GM21825 (cell line): Measurements from ENCODE around the gene MEIS1.

ENCODE experiments used
- ATAC-seq: cut with Tn5 transposase; IDR thresholded peaks from one replicate; pipeline ENCODE4 v1.9.1; 2021; ENCODE audit warnings: mild to moderate bottlenecking, moderate library complexity; ENCODE audit not compliant: unreplicated experiment

The MEIS1 gene

DNA sequence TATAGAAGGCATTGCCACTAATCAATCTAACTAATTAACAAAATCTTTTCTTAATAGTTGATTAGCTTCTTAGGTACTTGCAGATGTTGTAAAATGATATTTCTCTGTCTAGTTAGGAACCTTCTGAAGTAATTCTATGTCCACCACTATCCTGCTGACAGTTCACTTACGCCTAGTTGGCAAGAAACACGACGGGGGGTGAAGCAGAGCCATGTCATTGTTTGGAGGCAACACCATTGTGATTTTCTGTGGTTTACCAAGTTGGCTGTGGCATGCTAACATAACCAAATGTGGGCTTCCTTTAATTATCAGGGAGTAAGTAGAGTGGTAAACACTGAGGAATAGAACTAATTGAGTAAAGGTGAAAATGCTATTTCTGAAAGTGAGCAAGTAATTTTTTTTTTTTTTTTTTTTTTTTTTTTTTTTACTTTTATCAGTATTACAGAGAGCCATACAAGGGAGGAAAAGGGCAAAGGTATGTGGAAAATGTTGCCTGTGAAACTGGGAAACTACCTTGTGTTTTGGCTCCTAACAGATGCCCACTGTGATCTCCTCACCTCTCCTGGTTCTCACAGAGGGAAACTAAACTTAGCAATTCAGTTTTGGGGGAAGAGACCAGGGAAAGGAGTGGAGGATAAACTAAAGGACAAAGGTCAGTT, 126.8 kb downstream of the MEIS1 start:
- no peak for ATAC-seq

DNA sequence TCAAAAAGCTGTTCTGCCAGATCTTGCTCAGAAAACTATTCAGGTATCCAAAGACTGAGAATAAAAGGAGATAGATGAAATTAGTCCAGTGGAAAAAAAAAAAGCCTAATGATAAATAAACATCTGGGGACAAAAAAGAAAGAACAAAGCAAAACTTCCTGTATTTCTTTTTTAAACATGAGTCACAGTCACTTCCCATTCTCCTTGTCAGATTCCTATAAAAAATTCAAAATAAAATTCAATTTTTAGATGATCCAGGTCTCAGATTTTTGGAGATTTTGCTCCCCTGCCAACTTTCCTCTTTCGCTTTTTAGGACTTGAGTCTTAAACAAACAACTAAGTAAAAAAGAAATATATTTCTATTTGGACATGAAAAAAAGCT, 127.4 kb downstream of the MEIS1 start:
- ATAC-seq = no peak

DNA sequence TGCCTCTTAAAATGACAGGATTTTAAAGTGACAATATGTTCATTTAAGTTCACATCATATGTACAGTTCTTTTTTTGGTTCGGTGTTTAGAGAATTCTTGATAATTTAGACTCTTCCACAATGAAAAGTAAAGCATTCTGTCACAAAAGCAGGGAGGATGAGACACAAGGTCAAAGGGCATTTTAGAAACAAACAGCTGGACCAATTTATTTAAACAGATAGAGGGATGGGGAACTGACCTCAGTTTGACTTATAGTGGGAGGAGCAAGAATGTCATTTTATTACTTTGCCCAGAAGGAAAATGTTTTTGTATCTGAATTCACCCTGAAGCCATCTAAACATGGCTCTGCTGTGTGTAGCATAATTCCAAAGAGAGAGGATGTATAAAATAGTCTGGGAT, 128.5 kb downstream of the MEIS1 start:
- no peak for ATAC-seq

DNA sequence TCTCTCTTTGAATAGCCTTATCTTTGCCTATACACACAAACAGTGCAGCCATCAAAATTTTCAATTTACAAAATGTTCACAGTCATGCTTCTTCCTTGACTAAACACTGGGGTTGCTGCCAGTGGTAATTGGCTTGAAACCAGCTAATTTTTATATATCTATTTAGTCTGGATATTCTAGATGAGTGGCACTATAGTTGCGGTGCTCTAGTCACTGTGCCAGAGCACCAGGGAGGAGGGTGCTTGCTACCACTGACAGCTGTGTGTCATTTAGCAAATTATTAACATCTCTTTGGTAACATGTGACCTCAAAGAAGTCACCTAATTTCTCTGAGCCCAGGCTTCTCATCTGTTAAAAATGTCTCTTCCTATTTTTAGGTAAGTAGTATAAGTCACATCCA, 130.4 kb downstream of the MEIS1 start:
- ATAC-seq = no peak

DNA sequence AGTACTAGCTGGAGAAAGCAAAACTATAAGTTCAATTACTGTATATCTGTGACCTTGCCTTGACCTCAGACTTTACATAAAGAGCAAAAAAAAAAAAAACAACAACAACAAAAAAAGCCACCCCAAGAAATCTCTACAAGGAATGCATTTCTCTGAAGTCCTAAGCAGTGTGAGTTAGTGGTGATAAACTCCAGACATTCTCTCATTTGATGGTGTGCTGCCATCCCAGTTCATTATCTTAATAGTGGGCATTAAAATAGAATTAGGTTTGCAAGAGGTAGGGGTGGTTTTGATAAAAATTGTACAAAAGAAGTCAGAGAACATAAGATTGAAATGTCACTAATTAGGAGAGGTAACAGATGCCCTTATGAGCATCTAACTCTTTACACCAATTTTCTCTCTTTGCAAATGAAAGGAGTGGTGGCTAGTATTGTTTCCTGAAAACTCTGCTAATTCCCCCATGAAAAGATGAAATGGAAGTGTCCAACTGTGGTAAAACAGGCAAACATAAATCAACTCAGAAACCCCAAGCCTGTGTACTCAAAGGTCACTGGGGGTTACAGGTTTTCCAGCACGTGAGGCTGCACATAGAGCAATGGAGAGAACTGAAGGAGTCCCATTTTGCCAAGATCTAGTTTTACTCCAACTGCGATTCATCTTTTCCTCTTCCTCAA, 131.9 kb downstream of the MEIS1 start:
- ATAC-seq = no peak

DNA sequence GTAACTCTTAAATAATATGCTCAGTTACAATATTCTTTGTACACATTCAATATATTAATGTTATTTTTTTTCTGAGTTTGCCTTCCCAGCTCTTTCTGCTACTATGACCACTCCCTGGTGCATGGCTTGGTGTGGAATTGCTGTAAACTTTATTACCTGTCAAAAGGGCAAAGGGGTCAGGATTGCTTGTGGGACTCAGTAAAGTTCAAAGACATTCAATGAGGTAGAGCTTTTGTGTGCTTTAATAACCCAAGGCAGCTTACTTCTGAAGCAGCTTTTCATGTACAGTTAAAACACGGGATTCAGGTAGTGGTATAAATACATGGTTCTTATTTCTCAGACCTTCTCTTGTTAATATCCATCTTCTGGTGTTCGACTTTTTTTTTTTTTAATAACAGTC, 132.8 kb downstream of the MEIS1 start:
- no peak for ATAC-seq

DNA sequence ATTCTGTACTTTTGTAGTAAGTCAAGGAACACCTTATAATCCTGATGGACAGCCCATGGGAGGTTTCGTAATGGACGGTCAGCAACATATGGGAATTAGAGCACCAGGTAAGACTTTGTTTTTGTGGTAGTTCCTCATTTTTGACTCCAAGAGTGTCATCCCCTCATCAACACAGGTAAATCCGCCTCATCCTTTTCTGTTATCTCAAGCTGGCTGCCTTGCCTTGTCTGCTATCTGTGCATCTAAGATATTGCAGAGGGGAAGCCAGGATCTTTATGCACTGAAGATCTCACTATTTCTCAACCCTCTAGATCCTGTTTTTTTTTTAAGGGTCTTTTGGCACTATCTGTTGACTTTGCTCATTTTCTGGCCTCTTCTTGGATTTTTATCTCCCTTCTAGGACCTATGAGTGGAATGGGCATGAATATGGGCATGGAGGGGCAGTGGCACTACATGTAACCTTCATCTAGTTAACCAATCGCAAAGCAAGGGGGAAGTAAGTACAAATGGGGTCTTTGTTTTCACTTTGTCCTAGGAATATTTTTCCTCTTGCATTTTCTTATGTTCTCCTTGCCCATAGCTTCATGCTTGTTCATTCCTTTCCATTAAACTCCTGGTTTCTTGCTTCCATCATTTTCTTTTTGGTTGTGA, 133.8 kb downstream of the MEIS1 start:
- no peak for ATAC-seq

DNA sequence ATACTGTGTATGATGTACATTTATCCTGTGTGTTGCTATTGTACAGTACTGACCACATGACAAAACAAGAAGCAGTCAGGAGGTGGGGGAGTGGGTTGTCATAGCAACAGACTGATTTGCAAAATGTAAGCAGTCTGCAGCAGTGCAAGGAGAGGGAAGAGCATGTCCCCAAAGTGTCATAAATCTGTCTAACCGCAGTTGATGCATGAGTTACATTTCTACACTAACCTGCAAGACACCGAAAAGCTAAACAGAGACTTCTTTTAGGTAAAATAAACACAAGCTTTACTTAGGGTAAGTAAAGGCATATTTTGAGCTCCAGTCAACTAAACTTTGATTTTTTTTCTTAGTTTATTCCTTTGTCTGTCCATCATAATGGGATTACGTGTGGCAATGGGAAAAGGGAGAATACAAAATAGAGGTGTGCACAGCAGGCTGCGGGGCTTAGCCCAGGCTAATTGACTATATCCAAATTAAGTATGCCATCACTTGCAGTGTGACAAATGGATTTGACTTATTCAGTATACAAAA, 134.5 kb downstream of the MEIS1 start:
- no peak for ATAC-seq

DNA sequence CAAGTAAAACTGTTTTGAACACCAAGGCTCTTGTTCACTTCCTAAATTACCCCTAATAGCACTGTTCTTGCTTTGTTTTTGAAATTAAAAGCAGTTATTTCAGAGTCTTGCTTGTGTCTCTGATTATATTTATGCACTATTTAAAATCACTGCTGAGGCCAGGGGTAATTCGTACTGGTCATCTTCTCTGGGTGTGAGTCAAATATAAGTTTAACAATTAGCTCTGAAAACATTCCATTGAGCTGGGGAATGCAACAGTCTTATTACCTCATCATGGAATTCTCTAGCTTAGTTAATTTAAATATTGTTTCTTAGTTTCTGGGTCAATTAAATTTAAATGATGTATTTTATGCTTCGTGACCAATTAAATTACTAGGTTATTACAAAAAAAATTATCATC, 135.0 kb downstream of the MEIS1 start:
- no peak for ATAC-seq

DNA sequence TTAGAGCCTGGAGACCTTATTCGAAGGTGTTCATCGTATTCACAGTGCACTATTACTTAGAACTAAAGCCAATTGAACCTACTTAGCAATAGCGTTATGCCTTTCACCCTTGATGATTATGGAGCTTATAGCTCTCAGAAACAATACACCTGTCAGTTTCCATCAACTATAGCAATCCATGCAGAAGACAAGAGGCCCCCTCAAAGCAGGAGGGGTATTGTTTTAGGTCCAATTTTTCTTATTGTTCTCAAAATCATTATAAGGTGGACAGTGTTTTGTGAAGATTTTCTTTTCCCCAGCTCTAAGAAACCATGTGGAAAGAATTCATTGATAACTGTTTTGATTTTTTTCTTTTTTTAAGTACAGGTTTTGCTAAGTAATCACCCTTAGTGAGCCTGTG, 135.5 kb downstream of the MEIS1 start:
- no peak for ATAC-seq

DNA sequence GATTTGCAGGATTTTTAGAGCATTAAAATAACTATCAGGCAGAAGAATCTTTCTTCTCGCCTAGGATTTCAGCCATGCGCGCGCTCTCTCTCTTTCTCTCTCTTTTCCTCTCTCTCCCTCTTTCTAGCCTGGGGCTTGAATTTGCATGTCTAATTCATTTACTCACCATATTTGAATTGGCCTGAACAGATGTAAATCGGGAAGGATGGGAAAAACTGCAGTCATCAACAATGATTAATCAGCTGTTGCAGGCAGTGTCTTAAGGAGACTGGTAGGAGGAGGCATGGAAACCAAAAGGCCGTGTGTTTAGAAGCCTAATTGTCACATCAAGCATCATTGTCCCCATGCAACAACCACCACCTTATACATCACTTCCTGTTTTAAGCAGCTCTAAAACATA, 137.0 kb downstream of the MEIS1 start:
- ATAC-seq = no peak

DNA sequence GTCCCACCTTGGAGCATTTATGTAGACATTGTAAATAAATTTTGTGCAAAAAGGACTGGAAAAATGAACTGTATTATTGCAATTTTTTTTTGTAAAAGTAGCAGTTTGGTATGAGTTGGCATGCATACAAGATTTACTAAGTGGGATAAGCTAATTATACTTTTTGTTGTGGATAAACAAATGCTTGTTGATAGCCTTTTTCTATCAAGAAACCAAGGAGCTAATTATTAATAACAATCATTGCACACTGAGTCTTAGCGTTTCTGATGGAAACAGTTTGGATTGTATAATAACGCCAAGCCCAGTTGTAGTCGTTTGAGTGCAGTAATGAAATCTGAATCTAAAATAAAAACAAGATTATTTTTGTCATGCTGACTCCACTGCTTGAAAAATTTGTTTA, 137.5 kb downstream of the MEIS1 start:
- ATAC-seq = no peak

DNA sequence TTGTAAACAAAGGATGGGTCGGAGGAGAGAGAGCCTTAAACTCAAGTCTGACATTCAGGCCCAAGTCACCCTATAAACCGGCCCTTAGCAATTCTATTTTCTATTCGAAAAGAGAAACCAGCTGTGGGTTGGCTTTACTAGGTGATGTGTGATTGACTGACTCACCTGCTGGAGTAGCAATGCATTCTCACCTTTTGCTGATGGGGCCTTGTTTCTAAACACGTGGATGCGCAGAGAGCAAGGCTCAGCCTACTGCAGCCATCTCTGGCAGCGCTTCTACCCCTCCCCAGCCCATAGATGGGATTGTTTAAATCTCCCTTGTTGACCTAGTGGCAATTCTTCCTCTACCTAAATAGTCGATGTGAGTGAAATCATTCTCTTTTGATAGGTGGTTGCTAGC, 138.5 kb downstream of the MEIS1 start:
- ATAC-seq = no peak

DNA sequence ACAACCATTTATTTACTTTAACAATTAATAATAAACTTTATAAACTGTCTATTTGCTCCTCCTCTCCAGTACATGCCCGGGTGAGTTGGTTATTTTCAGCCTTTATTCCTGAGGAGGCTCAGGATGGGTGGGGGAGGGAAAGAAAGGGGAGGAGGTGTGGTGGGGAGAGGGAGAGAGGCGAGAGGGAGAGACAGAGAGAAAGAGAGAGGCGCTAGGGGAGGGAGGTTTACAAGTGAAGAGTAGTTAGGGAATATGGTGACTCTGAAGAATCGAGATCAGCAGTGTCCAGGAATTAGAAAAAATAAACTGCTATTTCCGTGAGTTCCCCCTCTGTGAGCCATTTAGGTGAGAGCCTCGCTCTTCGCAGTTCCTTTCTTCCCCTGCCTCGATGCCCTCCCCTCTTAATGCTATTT, 138.9 kb downstream of the MEIS1 start:
- ATAC-seq = no peak

DNA sequence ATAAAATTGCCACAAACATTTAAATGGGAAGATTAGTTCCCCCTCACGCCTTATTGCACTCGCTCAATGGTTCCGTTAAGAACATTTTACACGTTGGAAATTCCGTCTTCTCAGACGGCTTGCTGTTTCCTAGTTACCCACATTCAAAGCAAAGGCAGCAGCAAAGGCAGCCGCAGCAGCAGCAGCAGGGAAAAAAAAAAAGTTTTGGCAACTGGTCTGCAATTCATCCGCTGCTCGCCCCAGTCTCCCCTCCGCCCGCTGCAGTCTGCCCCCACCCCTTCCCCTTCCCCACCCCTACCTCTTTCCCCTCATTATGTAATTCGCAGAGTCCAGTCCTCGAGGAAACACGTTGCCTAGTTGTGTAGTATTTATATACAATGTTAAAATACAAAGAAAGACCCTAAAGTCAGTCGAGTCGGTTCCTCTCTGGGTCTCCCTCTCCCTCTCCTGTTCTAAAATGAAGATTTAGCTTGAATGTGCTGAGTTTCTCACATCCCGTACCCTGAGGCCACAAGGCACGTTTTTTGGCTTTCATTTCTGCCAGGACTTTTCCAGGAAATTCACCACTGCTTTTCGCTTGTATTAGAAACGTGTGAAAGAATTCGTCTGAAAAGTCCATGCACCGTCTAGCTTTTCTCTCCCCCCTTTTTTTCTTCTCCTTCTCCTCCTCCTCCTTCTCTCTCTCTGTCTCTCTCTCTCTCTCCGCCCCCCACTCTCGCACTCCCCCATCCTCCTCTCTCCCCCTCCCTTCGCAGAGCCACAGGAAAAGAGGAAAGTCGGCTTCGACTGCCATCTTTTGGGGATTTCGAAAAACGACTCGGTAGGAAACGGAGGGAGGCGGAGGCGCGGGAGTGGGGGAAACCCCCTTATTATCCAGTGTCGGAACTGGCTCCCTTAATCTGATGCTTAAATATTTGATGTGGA, 140.0 kb downstream of the MEIS1 start:
- ATAC-seq = no peak

DNA sequence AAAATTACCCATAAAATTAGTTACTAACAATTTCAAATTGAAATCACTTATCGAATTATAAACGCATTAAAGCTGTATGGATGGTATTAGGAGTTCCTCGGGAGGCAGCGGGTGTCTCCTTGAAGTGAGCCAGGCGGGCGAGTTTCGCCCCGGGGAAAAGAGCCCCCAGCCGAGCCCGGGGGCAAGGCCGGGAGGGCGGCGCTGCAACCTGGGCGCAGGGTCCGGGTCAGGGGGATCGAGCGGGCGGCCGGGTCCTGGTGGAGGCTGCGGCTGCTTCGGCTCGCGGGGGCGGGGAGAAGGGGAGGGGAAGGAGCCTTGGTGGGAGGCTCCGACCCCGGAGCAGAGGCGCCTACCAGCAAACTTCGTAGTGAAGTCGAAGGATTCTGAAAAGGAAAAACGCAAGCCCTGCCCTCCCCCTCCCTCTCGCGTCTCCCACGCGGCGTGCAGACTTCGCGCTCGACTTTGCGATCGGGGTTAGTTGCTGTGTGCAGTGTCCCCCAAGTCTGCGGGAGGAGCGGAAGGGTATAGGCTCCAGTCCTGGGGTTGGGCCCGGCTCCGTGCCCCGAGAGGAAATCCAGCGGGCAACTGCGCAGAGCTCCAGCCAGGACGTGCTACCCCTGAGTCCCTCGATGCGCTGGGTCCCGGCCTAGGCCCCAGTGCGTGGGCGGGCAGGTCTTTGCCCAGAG, 140.8 kb downstream of the MEIS1 start:
- ATAC-seq = no peak

DNA sequence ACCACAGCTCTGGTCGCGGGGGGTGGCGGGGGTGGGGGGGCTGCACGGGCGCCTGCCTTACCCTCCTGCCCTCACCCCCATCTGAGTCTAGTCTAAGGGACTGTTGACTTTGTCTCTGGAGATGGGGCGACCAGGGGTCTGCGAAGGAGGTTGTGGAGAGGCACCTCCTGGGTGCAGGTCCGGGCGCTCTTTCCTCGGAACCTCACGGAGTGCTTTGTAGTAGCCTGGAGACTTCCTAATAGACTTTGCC, 141.3 kb downstream of the MEIS1 start:
- ATAC-seq = no peak

DNA sequence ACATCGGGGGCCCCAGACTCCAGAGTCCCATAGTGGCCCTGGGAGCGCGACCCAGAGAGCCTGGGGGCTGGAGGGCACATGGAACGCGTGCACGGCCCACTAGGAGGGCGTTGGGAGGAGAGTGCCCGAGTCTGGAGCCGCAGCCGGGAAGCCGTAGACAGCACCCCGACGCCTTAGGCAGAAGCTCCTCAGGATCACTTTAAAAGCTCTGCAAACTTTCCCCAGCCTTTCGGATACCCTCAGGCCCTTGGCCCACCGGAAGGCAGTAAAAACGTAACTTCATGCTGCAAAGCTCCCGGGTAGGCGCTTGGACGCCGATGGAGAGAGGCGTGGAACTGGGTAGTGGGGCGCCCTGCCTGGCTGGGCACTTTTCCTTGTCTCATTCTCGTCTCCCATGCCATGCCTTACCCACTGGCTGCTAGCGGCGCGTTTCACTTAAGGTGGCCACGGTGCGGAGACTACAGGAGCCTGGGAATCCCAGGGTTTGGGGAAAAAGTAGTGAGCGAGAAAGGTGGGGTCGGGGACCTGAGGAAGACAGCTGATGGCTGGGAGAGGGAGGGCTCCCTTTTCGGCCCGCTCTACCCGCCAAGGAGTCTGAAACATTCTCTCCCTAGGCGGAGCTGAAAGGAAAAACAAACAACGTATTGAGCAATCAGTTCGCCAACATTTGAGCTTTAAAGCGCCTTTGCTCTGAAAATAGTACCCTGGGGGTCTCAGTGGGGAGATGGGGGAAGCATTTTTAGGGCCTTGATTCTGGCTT, 141.8 kb downstream of the MEIS1 start:
- no peak for ATAC-seq

DNA sequence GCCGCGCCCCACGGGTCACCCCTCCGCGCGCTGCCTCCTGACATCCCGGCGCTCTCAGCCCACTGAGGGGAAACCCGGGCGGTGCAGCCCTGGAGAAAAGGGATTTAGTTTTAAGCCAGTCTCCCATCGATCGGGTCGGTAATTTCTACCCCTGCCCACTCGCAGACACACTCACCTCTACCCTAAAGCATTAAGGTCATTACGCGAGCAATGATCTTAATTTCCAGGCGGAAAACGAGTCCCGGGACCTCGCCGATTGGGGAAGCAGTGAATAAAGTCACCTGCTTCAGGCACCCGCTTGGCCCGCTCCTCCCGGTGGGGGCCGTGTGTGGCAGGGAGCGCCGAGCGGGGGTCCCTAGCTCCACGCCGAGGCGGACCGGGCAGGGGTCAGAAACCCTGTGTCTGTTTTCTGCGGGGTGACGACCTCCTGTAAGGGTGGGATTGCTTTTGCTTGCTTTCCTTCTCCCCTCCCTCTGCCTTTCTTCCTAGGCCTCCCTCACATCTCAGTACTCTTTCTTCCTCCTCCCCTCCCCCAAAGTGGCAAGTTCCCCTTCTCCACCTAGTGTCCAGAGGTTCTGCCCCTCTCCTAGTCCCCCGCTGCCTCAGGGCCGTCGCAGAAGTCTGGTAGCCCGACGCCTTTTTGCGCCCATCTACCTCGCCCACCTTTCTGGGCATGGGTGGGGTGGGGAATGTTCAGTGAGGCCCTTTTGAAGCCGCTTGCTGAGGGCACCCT, 142.6 kb downstream of the MEIS1 start:
- ATAC-seq = no peak
